WTC11 (cell line): ENCODE data around the gene PRPF8. TPM values are rescaled to one million over a fixed set of nuclear protein-coding genes. Genes with fewer than 3 reads are reported as not detected.

Source experiments
- AR ChIP-seq: fragments of 250-450 bp; sonication (Bioruptor Pico); IDR thresholded peaks from 2 replicates; pipeline ENCODE4 v1.9.0; 2021; ENCODE audit warnings: mild to moderate bottlenecking
- ATF1 ChIP-seq: sonication (generic); formaldehyde crosslinking; IDR thresholded peaks from 2 replicates; pipeline ENCODE4 v1.8.1; 2023; ENCODE audit warnings: mild to moderate bottlenecking, moderate library complexity, missing genetic modification reagents
- ATF2 ChIP-seq: sonication (generic); formaldehyde crosslinking; IDR thresholded peaks from 2 replicates; pipeline ENCODE4 v1.8.1; 2022; ENCODE audit warnings: low read depth, missing genetic modification reagents, borderline replicate concordance
- ATF3 ChIP-seq: sonication (generic); formaldehyde crosslinking; conservative IDR thresholded peaks from 2 replicates; pipeline ENCODE4 v1.8.1; 2022; ENCODE audit warnings: mild to moderate bottlenecking, missing genetic modification reagents
- ATF6 ChIP-seq: sonication (generic); formaldehyde crosslinking; IDR thresholded peaks from 2 replicates; pipeline ENCODE4 v1.8.1; 2023; ENCODE audit warnings: mild to moderate bottlenecking, missing genetic modification reagents
- CBFB ChIP-seq: sonication (generic); formaldehyde crosslinking; IDR thresholded peaks from 2 replicates; pipeline ENCODE4 v1.8.1; 2022; ENCODE audit warnings: mild to moderate bottlenecking, low read depth, missing genetic modification reagents
- CTCF ChIP-seq: fragments of 200-600 bp; IDR thresholded peaks from 2 replicates; pipeline ENCODE4 v1.8.0; 2022; ENCODE audit warnings: antibody characterized with exemption
- EMX1 ChIP-seq: fragments of 250-450 bp; sonication (Bioruptor Pico); IDR thresholded peaks from 2 replicates; pipeline ENCODE4 v1.8.0; 2021; ENCODE audit warnings: mild to moderate bottlenecking
- ETV6 ChIP-seq: sonication (generic); formaldehyde crosslinking; IDR thresholded peaks from 2 replicates; pipeline ENCODE4 v1.8.1; 2022; ENCODE audit warnings: mild to moderate bottlenecking, missing genetic modification reagents
- FOXK1 ChIP-seq: sonication (generic); formaldehyde crosslinking; IDR thresholded peaks from 2 replicates; pipeline ENCODE4 v1.8.0; 2022; ENCODE audit warnings: mild to moderate bottlenecking, moderate library complexity, missing genetic modification reagents
- FOXP4 ChIP-seq: sonication (generic); formaldehyde crosslinking; IDR thresholded peaks from 2 replicates; pipeline ENCODE4 v1.8.0; 2022; ENCODE audit warnings: mild to moderate bottlenecking, missing genetic modification reagents
- GRHL2 ChIP-seq: fragments of 250-450 bp; sonication (Bioruptor Pico); IDR thresholded peaks from 2 replicates; pipeline ENCODE4 v1.8.0; 2022; ENCODE audit warnings: mild to moderate bottlenecking, moderate library complexity; ENCODE audit not compliant: insufficient replicate concordance, severe bottlenecking
- IRF1 ChIP-seq: sonication (generic); formaldehyde crosslinking; IDR thresholded peaks from 2 replicates; pipeline ENCODE4 v1.8.0; 2023; ENCODE audit warnings: missing genetic modification reagents
- KAT7 ChIP-seq: sonication (generic); formaldehyde crosslinking; IDR thresholded peaks from 2 replicates; pipeline ENCODE4 v1.8.1; 2023; ENCODE audit warnings: missing genetic modification reagents, mild to moderate bottlenecking, borderline replicate concordance
- MXD4 ChIP-seq: fragments of 250-450 bp; sonication (Bioruptor Pico); IDR thresholded peaks from 2 replicates; pipeline ENCODE4 v1.8.0; 2021; ENCODE audit warnings: mild to moderate bottlenecking, moderate library complexity, borderline replicate concordance
- NR1H2 ChIP-seq: sonication (generic); formaldehyde crosslinking; IDR thresholded peaks from 2 replicates; pipeline ENCODE4 v1.9.0; 2021; ENCODE audit warnings: mild to moderate bottlenecking, moderate library complexity, missing genetic modification reagents
- NR2C2 ChIP-seq: sonication (generic); formaldehyde crosslinking; IDR thresholded peaks from 2 replicates; pipeline ENCODE4 v1.8.0; 2022; ENCODE audit warnings: mild to moderate bottlenecking, missing genetic modification reagents
- NR3C1 ChIP-seq: sonication (generic); formaldehyde crosslinking; conservative IDR thresholded peaks from 2 replicates; pipeline ENCODE4 v1.8.1; 2023; ENCODE audit warnings: low read depth, mild to moderate bottlenecking, missing genetic modification reagents
- PRRX2 ChIP-seq: fragments of 250-450 bp; sonication (Bioruptor Pico); IDR thresholded peaks from 2 replicates; pipeline ENCODE4 v1.8.0; 2021; ENCODE audit warnings: mild to moderate bottlenecking
- RELA ChIP-seq: sonication (generic); formaldehyde crosslinking; IDR thresholded peaks from 2 replicates; pipeline ENCODE4 v1.8.1; 2022; ENCODE audit warnings: missing genetic modification reagents, mild to moderate bottlenecking, borderline replicate concordance
- USF1 ChIP-seq: sonication (generic); formaldehyde crosslinking; IDR thresholded peaks from 2 replicates; pipeline ENCODE4 v1.8.0; 2022; ENCODE audit warnings: mild to moderate bottlenecking, missing genetic modification reagents
- ZNF317 ChIP-seq: sonication (generic); formaldehyde crosslinking; IDR thresholded peaks from 2 replicates; pipeline ENCODE4 v1.8.1; 2023; ENCODE audit warnings: low read depth, mild to moderate bottlenecking, moderate library complexity, missing genetic modification reagents, borderline replicate concordance
- ZNF416 ChIP-seq: fragments of 250-450 bp; sonication (Bioruptor Pico); IDR thresholded peaks from 2 replicates; pipeline ENCODE4 v1.9.0; 2021; ENCODE audit warnings: mild to moderate bottlenecking, inconsistent platforms
- ZSCAN18 ChIP-seq: fragments of 250-450 bp; sonication (Bioruptor Pico); IDR thresholded peaks from 2 replicates; pipeline ENCODE4 v2.1.2; 2022; ENCODE audit warnings: mild to moderate bottlenecking, moderate library complexity
- total RNA-seq: library from RNA; stranded (reverse); gene quantifications from 3 replicates; pipeline ENCODE4 v1.2.3, GENCODE V29; 2021

The PRPF8 gene
- total RNA-seq, 1 experiment from 2014 or later = 388 TPM

GRCh38 chr17:1709971-1710806 lies 25.5 kb upstream of the PRPF8 start, which contains the start of gene TLCD2 (continued):
- TF ChIP-seq NR1H2 (CRISPR knock-in tag) = no peak
- no peak for TF ChIP-seq EMX1
- 0 out of 2 replicates have a peak, but pooled peaks have one; percentile 57 for TF ChIP-seq ATF1 (CRISPR knock-in tag)
- TF ChIP-seq CBFB (CRISPR knock-in tag) = no peak
- no peak for TF ChIP-seq RELA (CRISPR knock-in tag)
- TF ChIP-seq MXD4 (CRISPR knock-in tag) = no peak
- TF ChIP-seq ATF3 (CRISPR knock-in tag) = no peak
- TF ChIP-seq NR2C2 (CRISPR knock-in tag) = no peak
- TF ChIP-seq CTCF = no peak
- no peak for TF ChIP-seq FOXK1 (CRISPR knock-in tag)
- TF ChIP-seq NR3C1 = no peak
- no peak for TF ChIP-seq PRRX2 (CRISPR knock-in tag)
- TF ChIP-seq FOXP4 (CRISPR knock-in tag) = no peak
- no peak for TF ChIP-seq KAT7 (CRISPR knock-in tag)
- 0 out of 2 replicates have a peak, but pooled peaks have one; percentile 25 for TF ChIP-seq ETV6 (CRISPR knock-in tag)
- TF ChIP-seq AR (CRISPR knock-in tag) = no peak
- no peak for TF ChIP-seq ATF6 (CRISPR knock-in tag)
- no peak for TF ChIP-seq ZNF317
- TF ChIP-seq USF1 (CRISPR knock-in tag) = peak; percentile 26; the same call in 1 of the 2 replicates
- no peak for TF ChIP-seq ZNF416 (CRISPR knock-in tag)
- TF ChIP-seq ATF2 = no peak
- TF ChIP-seq ZSCAN18 (CRISPR knock-in tag) = no peak
- no peak for TF ChIP-seq IRF1 (CRISPR knock-in tag)
- no peak for TF ChIP-seq GRHL2 (CRISPR knock-in tag)
